ENCODE measurements around the gene HFE. TPM values are rescaled to one million over a fixed set of nuclear protein-coding genes. Genes with fewer than 3 reads are reported as not detected.

The HFE gene
- total and polyA plus RNA-seq, 2 donors from 2014 or later = 6.3 to 10.6 TPM

DNA sequence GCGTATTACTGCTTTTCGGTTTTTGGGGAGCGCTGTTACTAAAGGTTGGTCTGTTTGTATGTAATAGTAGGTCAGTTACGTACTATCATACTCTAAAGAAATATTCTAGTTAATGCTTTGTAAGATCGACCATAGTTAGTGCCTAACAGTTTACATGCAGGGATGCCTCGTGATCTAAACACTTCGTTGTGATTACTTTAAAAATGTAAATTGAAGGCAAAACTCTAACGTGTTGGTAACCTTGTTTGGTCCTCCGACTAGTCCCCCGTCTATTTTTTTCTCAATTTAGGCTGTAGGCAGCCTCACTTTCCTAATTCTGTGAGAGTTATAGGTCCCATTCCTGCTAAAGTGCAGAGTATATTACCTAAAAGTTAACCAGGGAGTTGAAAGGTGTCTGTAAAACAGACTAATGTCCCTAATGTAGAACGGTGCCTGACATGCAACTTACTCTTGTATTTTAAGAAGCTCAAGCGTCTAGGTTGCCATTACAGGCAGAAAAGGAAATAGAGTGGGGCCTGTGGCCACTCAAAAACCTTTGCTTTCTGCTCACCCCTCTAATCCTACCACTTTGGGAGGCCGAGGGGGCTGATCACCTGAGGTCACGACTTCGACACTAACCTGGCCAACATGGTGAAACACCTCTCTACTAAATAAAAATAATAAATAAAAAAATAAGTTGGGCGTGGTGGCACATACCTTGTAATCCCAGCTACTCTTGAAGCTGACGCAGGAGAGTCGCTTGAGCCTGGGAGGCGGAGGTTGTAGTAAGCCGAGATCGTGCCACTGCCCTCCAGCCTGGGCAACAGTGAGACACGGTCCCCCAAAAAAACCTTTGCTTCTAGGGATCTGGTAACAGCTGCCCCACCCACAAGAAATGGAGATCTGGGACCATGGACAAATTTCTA is 37.8 kb downstream of the HFE start:
- no peak for FAIRE-seq
- intact Hi-C loops (cut with DNase I) = no loop called here

DNA sequence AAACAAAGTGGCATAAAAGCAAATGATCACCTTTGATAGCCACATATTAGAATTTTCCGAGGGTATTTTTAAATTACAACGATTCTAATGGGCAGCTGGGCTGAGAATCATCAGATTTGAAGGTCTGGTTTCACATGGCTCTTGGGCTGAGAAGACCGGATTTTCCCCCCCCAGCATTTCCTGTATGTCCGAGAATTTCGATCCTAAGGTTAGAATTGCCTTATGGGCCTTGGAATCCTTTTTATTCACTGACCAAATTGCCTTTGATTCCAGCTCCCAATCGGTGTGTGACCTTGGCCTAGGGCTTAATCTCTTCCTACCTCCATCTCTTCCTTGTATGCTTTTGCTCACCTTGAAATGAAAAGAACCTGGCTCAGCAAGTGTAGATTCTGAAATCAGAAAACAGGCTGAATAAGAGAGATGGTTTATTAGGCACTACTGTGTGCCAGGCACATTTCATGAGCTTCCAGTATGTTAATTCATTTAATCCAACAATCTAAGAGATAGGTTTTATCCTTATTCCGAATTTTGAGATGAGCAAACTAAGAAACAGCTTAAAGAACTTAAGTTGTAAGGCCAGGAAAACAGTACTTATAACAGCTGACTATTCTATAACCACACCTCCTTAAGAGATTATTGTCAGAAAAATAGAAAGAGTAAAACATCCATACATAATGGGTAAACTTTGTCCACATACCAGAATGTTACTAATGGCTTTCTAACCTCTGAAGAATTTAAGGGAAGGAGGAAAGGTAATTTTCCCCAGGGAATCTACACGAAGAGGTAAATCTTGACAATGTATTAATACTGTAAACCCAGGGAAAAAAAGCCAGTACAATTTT is 39.4 kb downstream of the HFE start:
- no peak for FAIRE-seq
- peaks cover 0 to 7% (median 5%) of the 10 kb centered on the region in 3 donors for H3K4me1 ChIP-seq (ENCODE audit: control insufficient read depth in 2 of 3, insufficient read depth in 2 of 3, low read depth in 1 of 3, low read length in 3 of 3)
- no peak for TF ChIP-seq CTCF (IDR thresholded peaks at IDR 0.05; ENCODE audit: borderline replicate concordance, extremely low read depth, insufficient read depth)
- H3K4me3 ChIP-seq (ENCODE audit: low read length in 3 of 3) = peak overlapping the region; percentile 96 to 100 (median 99)
- H3K9ac ChIP-seq (ENCODE audit: low read length in 3 of 3) = peak overlapping the region; percentile 99 to 100 (median 99)
- no peaks in the 10 kb centered on the region for H3K9me3 ChIP-seq (ENCODE audit: control insufficient read depth in 2 of 3, insufficient read depth in 1 of 3, low read length in 3 of 3)
- no peak for DNase-seq
- H3K27me3 ChIP-seq (ENCODE audit: control insufficient read depth, insufficient read depth, low read length) = no peaks in the 10 kb centered on the region
- peaks cover 0 to 6% (median 2%) of the 10 kb centered on the region in 3 donors for H3K36me3 ChIP-seq (ENCODE audit: control insufficient read depth in 2 of 3, insufficient read depth in 3 of 3, low read length in 3 of 3)
- intact Hi-C loops (cut with DNase I) = no loop called here
- H3K27ac ChIP-seq (ENCODE audit: low read depth in 2 of 2, low read length in 2 of 2) = peak overlapping the region; percentile 89 to 96

More for the DNA sequence above, 37.8 kb downstream of the HFE start:
- peaks cover 0 to 7% (median 5%) of the 10 kb centered on the region in 3 donors for H3K4me1 ChIP-seq (ENCODE audit: control insufficient read depth in 2 of 3, insufficient read depth in 2 of 3, low read depth in 1 of 3, low read length in 3 of 3)
- H3K9ac ChIP-seq (ENCODE audit: low read length in 3 of 3) = peak overlapping the region; percentile 99 to 100 (median 99)
- peak overlapping the region; percentile 93 to 96 for H3K27ac ChIP-seq (ENCODE audit: low read depth in 2 of 2, low read length in 2 of 2)
- no peaks in the 10 kb centered on the region for H3K9me3 ChIP-seq (ENCODE audit: control insufficient read depth in 2 of 3, insufficient read depth in 1 of 3, low read length in 3 of 3)
- peak overlapping the region; percentile 96 to 100 (median 99) for H3K4me3 ChIP-seq (ENCODE audit: low read length in 3 of 3)
- peak in 4 of 5 donors; percentile 53 to 74 (median 66) for DNase-seq
- TF ChIP-seq CTCF (IDR thresholded peaks at IDR 0.05; ENCODE audit: borderline replicate concordance, extremely low read depth, insufficient read depth) = no peak
- no peaks in the 10 kb centered on the region for H3K27me3 ChIP-seq (ENCODE audit: control insufficient read depth, insufficient read depth, low read length)
- peaks cover 0 to 3% (median 2%) of the 10 kb centered on the region in 3 donors for H3K36me3 ChIP-seq (ENCODE audit: control insufficient read depth in 2 of 3, insufficient read depth in 3 of 3, low read length in 3 of 3)

DNA sequence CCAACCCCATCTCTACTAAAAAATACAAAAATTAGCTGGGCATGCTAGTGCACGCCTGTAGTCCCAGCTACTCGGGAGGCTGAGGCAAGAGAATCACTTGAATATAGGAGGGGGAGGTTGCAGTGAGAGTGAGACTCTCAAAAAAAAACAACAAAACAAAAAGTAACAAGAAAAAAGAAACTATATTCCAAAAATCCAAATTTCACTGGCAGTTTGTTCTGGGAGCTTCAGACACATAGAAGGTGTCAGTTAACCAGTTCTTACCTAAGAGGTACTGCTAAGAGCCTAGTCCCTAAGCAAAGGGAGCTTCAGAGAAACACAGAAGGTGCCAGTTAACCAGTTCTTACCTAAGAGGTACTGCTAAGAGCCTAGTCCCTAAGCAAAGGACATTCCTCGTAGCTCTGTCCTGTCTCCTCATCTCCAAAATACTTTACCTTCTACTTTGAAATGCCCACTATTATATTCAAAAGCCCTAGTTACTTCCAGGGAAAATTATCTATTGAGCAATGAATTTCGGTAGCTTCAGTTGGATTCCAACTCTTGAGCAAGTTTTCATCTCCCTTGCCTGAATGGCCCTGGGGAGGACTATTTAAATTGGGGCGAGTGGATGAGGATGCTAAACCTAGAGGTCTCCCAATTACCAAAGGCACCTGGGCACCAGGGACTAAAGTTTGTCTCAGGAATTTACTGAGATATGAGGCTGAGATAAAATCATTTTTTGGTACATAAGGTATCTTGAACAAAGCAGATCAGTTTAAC is 41.0 kb downstream of the HFE start:
- Histone ChIP-seq H3K27ac (ENCODE audit: low read depth in 2 of 2, low read length in 2 of 2) (no peak overlapping the region), H3K9me3 (ENCODE audit: control insufficient read depth in 2 of 3, insufficient read depth in 1 of 3, low read length in 3 of 3) (no peaks in the 10 kb centered on the region), H3K4me1 (ENCODE audit: control insufficient read depth in 2 of 3, insufficient read depth in 2 of 3, low read depth in 1 of 3, low read length in 3 of 3) (peaks cover 0 to 4% (median 0%) of the 10 kb centered on the region in 3 donors), H3K9ac (ENCODE audit: low read length in 3 of 3) (no peak overlapping the region), H3K36me3 (ENCODE audit: control insufficient read depth in 2 of 3, insufficient read depth in 3 of 3, low read length in 3 of 3) (peaks cover 0 to 6% (median 2%) of the 10 kb centered on the region in 3 donors), H3K4me3 (ENCODE audit: low read length in 3 of 3) (peak overlapping the region in 1 of 3 donors; percentile 4), H3K27me3 (ENCODE audit: control insufficient read depth, insufficient read depth, low read length) (no peaks in the 10 kb centered on the region)
- intact Hi-C loops (cut with DNase I) = no loop called here
- no peak for TF ChIP-seq CTCF (IDR thresholded peaks at IDR 0.05; ENCODE audit: borderline replicate concordance, extremely low read depth, insufficient read depth)
- FAIRE-seq (no peak), DNase-seq (no peak)
